ENCODE results near the gene KRTAP29-1.

Gene KRTAP29-1

GRCh38 chr17:41328207-41328606 lies 25.6 kb upstream of the KRTAP29-1 start:
- no peak for DNase-seq (ENCODE audit: low read depth)

- no peak for DNase-seq (ENCODE audit: low read depth)
Measured at GRCh38 chr17:41327411-41328120, 24.9 kb upstream of the KRTAP29-1 start.

GRCh38 chr17:41326173-41327145 lies 23.8 kb upstream of the KRTAP29-1 start:
- no peak for DNase-seq (ENCODE audit: low read depth)

GRCh38 chr17:41325611-41326010 lies 23.0 kb upstream of the KRTAP29-1 start:
- DNase-seq (ENCODE audit: low read depth) = no peak

- DNase-seq (ENCODE audit: low read depth) = no peak
Measured at GRCh38 chr17:41325126-41325525, 22.5 kb upstream of the KRTAP29-1 start.

GRCh38 chr17:41324180-41325075 lies 21.8 kb upstream of the KRTAP29-1 start:
- DNase-seq (ENCODE audit: low read depth) = no peak

- no peak for DNase-seq (ENCODE audit: low read depth)
Measured at GRCh38 chr17:41322903-41323895, 20.5 kb upstream of the KRTAP29-1 start.

- peak; percentile 45 for DNase-seq (ENCODE audit: low read depth)
Measured at GRCh38 chr17:41322094-41322902, 19.6 kb upstream of the KRTAP29-1 start.

- no peak for DNase-seq (ENCODE audit: low read depth)
Measured at GRCh38 chr17:41318231-41318630, 15.6 kb upstream of the KRTAP29-1 start.

- no peak for DNase-seq (ENCODE audit: low read depth)
Measured at GRCh38 chr17:41315814-41316445, 13.3 kb upstream of the KRTAP29-1 start.

- DNase-seq (ENCODE audit: low read depth) = no peak
Measured at GRCh38 chr17:41315204-41315794, 12.6 kb upstream of the KRTAP29-1 start, which contains the start of gene KRTAP17-1. KRTAP17-1 (minus strand) TSS chr17:41315710; CDS start chr17:41315650, 60 bp downstream.

GRCh38 chr17:41311111-41311510 lies 8.5 kb upstream of the KRTAP29-1 start:
- no peak for DNase-seq (ENCODE audit: low read depth)

GRCh38 chr17:41308918-41309359 lies 6.3 kb upstream of the KRTAP29-1 start, which contains the start of gene KRTAP16-1:
KRTAP16-1 (minus strand) TSS chr17:41309309; CDS start chr17:41309253, 56 bp downstream.
- DNase-seq (ENCODE audit: low read depth) = no peak

GRCh38 chr17:41308251-41308917 lies 5.7 kb upstream of the KRTAP29-1 start:
- DNase-seq (ENCODE audit: low read depth) = no peak

GRCh38 chr17:41307647-41308046 lies 5.0 kb upstream of the KRTAP29-1 start:
- DNase-seq (ENCODE audit: low read depth) = no peak

- DNase-seq (ENCODE audit: low read depth) = no peak
Measured at GRCh38 chr17:41304091-41304490, 1.4 kb upstream of the KRTAP29-1 start.

GRCh38 chr17:41302981-41303380 lies 330 bp upstream of the KRTAP29-1 start:
- no peak for DNase-seq (ENCODE audit: low read depth)

- no peak for DNase-seq (ENCODE audit: low read depth)
Measured at GRCh38 chr17:41301204-41301790, 1.4 kb downstream of the KRTAP29-1 start.
